ENCODE measurements around the gene CLGN. TPM values are rescaled to one million over a fixed set of nuclear protein-coding genes. Genes with fewer than 3 reads are reported as not detected.

CLGN gene
- total RNA-seq, 1 experiment from 2014 or later, result 5.5 TPM

GRCh38 chr4:140353786-140354185 is 73.7 kb downstream of the CLGN start:
- Histone ChIP-seq H3K36me3 (ENCODE audit: control insufficient read depth, insufficient read depth, low read length) (no peaks in the 10 kb centered on the region), H3K4me3 (ENCODE audit: low read depth, low read length) (no peak overlapping the region), H3K9me3 (no peaks in the 10 kb centered on the region), H3K4me1 (peaks cover 10% of the 10 kb centered on the region), H3K27me3 (replicated peaks; ENCODE audit: control insufficient read depth, insufficient read depth, low read length) (no peaks in the 10 kb centered on the region)
- DNase-seq, result no peak
- BruUV-seq (replicated peaks), result no TSS peak
- CTCF ChIA-PET, result interaction anchor here (1.0 kb wide), 1 partner anchor 23 kb away, joined by 3 read pairs; no protein-coding TSS in a partner anchor
- no peak for TF ChIP-seq CTCF (IDR thresholded peaks at IDR 0.05; ENCODE audit: insufficient read depth in 1 of 2, low read depth in 1 of 2, low read length in 1 of 2, severe bottlenecking in 1 of 2, unreplicated experiment in 1 of 2)
- Mint-ChIP-seq H3K4me3 (ENCODE audit: unreplicated experiment) (no peak overlapping the region), H3K27ac (ENCODE audit: unreplicated experiment) (no peak overlapping the region), H3K4me1 (ENCODE audit: low read depth, unreplicated experiment) (peaks cover 7% of the 10 kb centered on the region), H3K27me3 (ENCODE audit: insufficient read depth, unreplicated experiment) (no peaks in the 10 kb centered on the region), H3K36me3 (ENCODE audit: insufficient read depth, unreplicated experiment) (no peaks in the 10 kb centered on the region), H3K9me3 (ENCODE audit: unreplicated experiment) (no peaks in the 10 kb centered on the region)
- intact Hi-C loops (cut with micrococcal nuclease; ENCODE audit: unreplicated experiment), result no loop called here
- POLR2A ChIA-PET, result interaction anchor here (0.6 kb wide), 1 partner anchor 164 kb away, joined by 3 read pairs; no protein-coding TSS in a partner anchor

GRCh38 chr4:140351093-140352075 is 76.1 kb downstream of the CLGN start:
- no peaks in the 10 kb centered on the region for H3K36me3 Mint-ChIP-seq (ENCODE audit: insufficient read depth, unreplicated experiment)
- no peak for TF ChIP-seq CTCF (IDR thresholded peaks at IDR 0.05; ENCODE audit: insufficient read depth in 1 of 2, low read depth in 1 of 2, low read length in 1 of 2, severe bottlenecking in 1 of 2, unreplicated experiment in 1 of 2)
- Histone ChIP-seq H3K36me3 (ENCODE audit: control insufficient read depth, insufficient read depth, low read length) (no peaks in the 10 kb centered on the region), H3K27me3 (replicated peaks; ENCODE audit: control insufficient read depth, insufficient read depth, low read length) (no peaks in the 10 kb centered on the region), H3K4me3 (ENCODE audit: low read depth, low read length) (no peak overlapping the region), H3K9me3 (no peaks in the 10 kb centered on the region), H3K4me1 (no peaks in the 10 kb centered on the region)
- H3K4me1 Mint-ChIP-seq (ENCODE audit: low read depth, unreplicated experiment), result no peaks in the 10 kb centered on the region
- no peak for DNase-seq
- no peak overlapping the region for H3K4me3 Mint-ChIP-seq (ENCODE audit: unreplicated experiment)
- ChIA-PET POLR2A (no interaction called here), CTCF (no interaction called here)
- no peak overlapping the region for H3K27ac Mint-ChIP-seq (ENCODE audit: unreplicated experiment)
- no peaks in the 10 kb centered on the region for H3K9me3 Mint-ChIP-seq (ENCODE audit: unreplicated experiment)
- intact Hi-C loops (cut with micrococcal nuclease; ENCODE audit: unreplicated experiment), result no loop called here
- H3K27me3 Mint-ChIP-seq (ENCODE audit: insufficient read depth, unreplicated experiment), result no peaks in the 10 kb centered on the region
- no TSS peak for BruUV-seq (replicated peaks)

- H3K4me1 ChIP-seq, result no peaks in the 10 kb centered on the region
- Mint-ChIP-seq H3K9me3 (ENCODE audit: unreplicated experiment) (no peaks in the 10 kb centered on the region), H3K4me1 (ENCODE audit: low read depth, unreplicated experiment) (no peaks in the 10 kb centered on the region), H3K4me3 (ENCODE audit: unreplicated experiment) (no peak overlapping the region), H3K36me3 (ENCODE audit: insufficient read depth, unreplicated experiment) (no peaks in the 10 kb centered on the region), H3K27me3 (ENCODE audit: insufficient read depth, unreplicated experiment) (no peaks in the 10 kb centered on the region), H3K27ac (ENCODE audit: unreplicated experiment) (no peak overlapping the region)
- H3K36me3 ChIP-seq (ENCODE audit: control insufficient read depth, insufficient read depth, low read length), result no peaks in the 10 kb centered on the region
- no TSS peak for BruUV-seq (replicated peaks)
- POLR2A ChIA-PET, result no interaction called here
- H3K27me3 ChIP-seq (replicated peaks; ENCODE audit: control insufficient read depth, insufficient read depth, low read length), result no peaks in the 10 kb centered on the region
- DNase-seq, result no peak
- intact Hi-C loops (cut with micrococcal nuclease; ENCODE audit: unreplicated experiment), result no loop called here
- H3K4me3 ChIP-seq (ENCODE audit: low read depth, low read length), result no peak overlapping the region
- no peak for TF ChIP-seq CTCF (IDR thresholded peaks at IDR 0.05; ENCODE audit: insufficient read depth in 1 of 2, low read depth in 1 of 2, low read length in 1 of 2, severe bottlenecking in 1 of 2, unreplicated experiment in 1 of 2)
- CTCF ChIA-PET, result no interaction called here
- no peaks in the 10 kb centered on the region for H3K9me3 ChIP-seq
Observed at GRCh38 chr4:140349816-140350215, 77.6 kb downstream of the CLGN start.

Measured in Caco-2 (cell line).